IPS DF 19.7 (cell line): ENCODE results near the gene IGFLR1.
"Not testable (repeated sequence)": the region's sequence is repeated elsewhere in the genome, so short reads cannot be mapped to it uniquely, and the experiment has no call there.

ENCODE experiments used
- DNase-seq: peaks from one replicate; pipeline ENCODE4 v3.0.0-alpha.2; 2013; ENCODE audit warnings: low read depth, low spot score

The IGFLR1 gene

GRCh38 chr19:35777086-35777841 is 35.0 kb upstream of the IGFLR1 start:
- no peak for DNase-seq

GRCh38 chr19:35776102-35776788 is 34.0 kb upstream of the IGFLR1 start:
- no peak for DNase-seq

- peak; percentile 69 for DNase-seq
Measured at GRCh38 chr19:35775298-35776101, 33.2 kb upstream of the IGFLR1 start, which contains the start of gene ARHGAP33. ARHGAP33 (plus strand) TSS chr19:35775564; CDS start chr19:35775659, 95 bp downstream.

GRCh38 chr19:35775046-35775297 is 32.7 kb upstream of the IGFLR1 start:
- no peak for DNase-seq

GRCh38 chr19:35774274-35775045 is 32.2 kb upstream of the IGFLR1 start:
- no peak for DNase-seq

GRCh38 chr19:35773020-35773806 is 31.0 kb upstream of the IGFLR1 start:
- DNase-seq: no peak

GRCh38 chr19:35772362-35772761 is 30.1 kb upstream of the IGFLR1 start:
- not testable (repeated sequence) for DNase-seq

GRCh38 chr19:35768082-35768421 is 25.8 kb upstream of the IGFLR1 start:
- no peak for DNase-seq

GRCh38 chr19:35767288-35768081 is 25.2 kb upstream of the IGFLR1 start:
- DNase-seq: no peak

- no peak for DNase-seq
Measured at GRCh38 chr19:35766571-35767104, 24.4 kb upstream of the IGFLR1 start.

GRCh38 chr19:35764432-35765315 is 22.4 kb upstream of the IGFLR1 start:
- no peak for DNase-seq

- DNase-seq: no peak
Measured at GRCh38 chr19:35760711-35761349, 18.6 kb upstream of the IGFLR1 start.

- no peak for DNase-seq
Measured at GRCh38 chr19:35759697-35760096, 17.4 kb upstream of the IGFLR1 start.

- DNase-seq: peak; percentile 99
Measured at GRCh38 chr19:35757749-35758608, 15.7 kb upstream of the IGFLR1 start, which contains the start of gene PROSER3. PROSER3 (plus strand) TSS chr19:35758176; CDS start chr19:35758216, 40 bp downstream.

- DNase-seq: no peak
Measured at GRCh38 chr19:35757231-35757748, 15.0 kb upstream of the IGFLR1 start.

GRCh38 chr19:35756377-35757230 is 14.4 kb upstream of the IGFLR1 start, which contains the start of gene HSPB6:
HSPB6 (minus strand) TSS chr19:35757029; CDS start chr19:35757008, 21 bp downstream.
- DNase-seq: no peak
